HL-60 (cell line): ENCODE results near the gene DAB2IP.

Source experiments
- GABPA ChIP-seq: IDR thresholded peaks from 2 replicates; pipeline ENCODE4 v1.6.1; 2012; ENCODE audit warnings: low read depth
- TF ChIP-seq, protein P1 (sequence below): IDR thresholded peaks from one replicate; pipeline ENCODE4 v1.5.1; 2011; ENCODE audit warnings: low read length, control low read depth, inconsistent platforms; ENCODE audit not compliant: insufficient read depth

DNA sequence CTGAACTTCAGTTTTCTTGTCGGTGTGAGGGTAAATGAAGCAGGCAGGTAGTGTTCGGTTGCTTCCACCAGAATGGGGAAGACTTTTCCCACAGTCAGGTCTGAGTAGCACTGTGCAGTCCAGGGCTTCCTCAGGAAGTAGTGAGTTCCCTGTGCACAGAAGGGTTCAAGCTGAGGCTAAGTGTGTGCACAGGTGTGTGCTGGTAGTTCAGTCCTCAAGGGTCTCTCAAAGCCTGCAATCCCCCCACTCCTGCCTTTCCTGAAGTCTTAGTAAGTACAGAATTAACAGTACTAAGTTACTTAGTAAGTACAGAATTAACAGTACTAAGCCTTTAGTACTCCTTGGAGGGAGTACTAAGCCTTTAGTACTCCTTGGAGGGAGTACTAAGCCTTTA, 1.4 kb downstream of the DAB2IP start:
- TF ChIP-seq, protein P1, sequence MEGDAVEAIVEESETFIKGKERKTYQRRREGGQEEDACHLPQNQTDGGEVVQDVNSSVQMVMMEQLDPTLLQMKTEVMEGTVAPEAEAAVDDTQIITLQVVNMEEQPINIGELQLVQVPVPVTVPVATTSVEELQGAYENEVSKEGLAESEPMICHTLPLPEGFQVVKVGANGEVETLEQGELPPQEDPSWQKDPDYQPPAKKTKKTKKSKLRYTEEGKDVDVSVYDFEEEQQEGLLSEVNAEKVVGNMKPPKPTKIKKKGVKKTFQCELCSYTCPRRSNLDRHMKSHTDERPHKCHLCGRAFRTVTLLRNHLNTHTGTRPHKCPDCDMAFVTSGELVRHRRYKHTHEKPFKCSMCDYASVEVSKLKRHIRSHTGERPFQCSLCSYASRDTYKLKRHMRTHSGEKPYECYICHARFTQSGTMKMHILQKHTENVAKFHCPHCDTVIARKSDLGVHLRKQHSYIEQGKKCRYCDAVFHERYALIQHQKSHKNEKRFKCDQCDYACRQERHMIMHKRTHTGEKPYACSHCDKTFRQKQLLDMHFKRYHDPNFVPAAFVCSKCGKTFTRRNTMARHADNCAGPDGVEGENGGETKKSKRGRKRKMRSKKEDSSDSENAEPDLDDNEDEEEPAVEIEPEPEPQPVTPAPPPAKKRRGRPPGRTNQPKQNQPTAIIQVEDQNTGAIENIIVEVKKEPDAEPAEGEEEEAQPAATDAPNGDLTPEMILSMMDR, result no peak
- no peak for TF ChIP-seq GABPA
